Effector memory CD4-positive, alpha-beta T cell (primary cell): ENCODE results near the gene TNS3.

Experiments
- DNase-seq, 3 donors: peaks; one replicate each; pipeline ENCODE4 v3.0.0-alpha.2; 2020
- H3K27ac ChIP-seq: 2 replicates; pipeline ENCODE4 v1.7.0; 2013; ENCODE audit warnings: mild to moderate bottlenecking, low read length, moderate library complexity; ENCODE audit not compliant: insufficient read depth, poor library complexity, severe bottlenecking
- H3K27me3 ChIP-seq: replicated peaks from 2 replicates; pipeline ENCODE4 v1.7.0; 2013; ENCODE audit warnings: mild to moderate bottlenecking, low read length; ENCODE audit not compliant: insufficient read depth, control insufficient read depth, poor library complexity, severe bottlenecking
- H3K36me3 ChIP-seq: 2 replicates; pipeline ENCODE4 v1.7.0; 2013; ENCODE audit warnings: mild to moderate bottlenecking, low read length, moderate library complexity; ENCODE audit not compliant: control insufficient read depth, insufficient read depth
- H3K4me1 ChIP-seq: 2 replicates; pipeline ENCODE4 v1.7.0; 2013; ENCODE audit warnings: low read length, mild to moderate bottlenecking; ENCODE audit not compliant: control insufficient read depth, insufficient read depth, poor library complexity, severe bottlenecking
- H3K4me3 ChIP-seq: 2 replicates; pipeline ENCODE4 v1.7.0; 2013; ENCODE audit warnings: low read length, low read depth, mild to moderate bottlenecking; ENCODE audit not compliant: insufficient read depth, poor library complexity, severe bottlenecking
- H3K9me3 ChIP-seq: 2 replicates; pipeline ENCODE4 v1.7.0; 2013; ENCODE audit warnings: mild to moderate bottlenecking, low read length, moderate library complexity; ENCODE audit not compliant: control insufficient read depth

TNS3 gene

GRCh38 chr7:47332681-47333553 lies 249.0 kb downstream of the TNS3 start:
- DNase-seq, result no peak
- Histone ChIP-seq H3K27ac (no peak overlapping the region), H3K9me3 (no peaks in the 10 kb centered on the region), H3K4me1 (no peaks in the 10 kb centered on the region), H3K36me3 (no peaks in the 10 kb centered on the region), H3K27me3 (no peaks in the 10 kb centered on the region), H3K4me3 (no peak overlapping the region)

GRCh38 chr7:47332213-47332612 lies 249.7 kb downstream of the TNS3 start:
- Histone ChIP-seq H3K27me3 (no peaks in the 10 kb centered on the region), H3K4me1 (no peaks in the 10 kb centered on the region), H3K36me3 (no peaks in the 10 kb centered on the region), H3K27ac (no peak overlapping the region), H3K4me3 (no peak overlapping the region), H3K9me3 (no peaks in the 10 kb centered on the region)
- DNase-seq, result no peak

GRCh38 chr7:47331179-47331565 lies 250.7 kb downstream of the TNS3 start:
- Histone ChIP-seq H3K27me3 (no peaks in the 10 kb centered on the region), H3K4me3 (no peak overlapping the region), H3K36me3 (no peaks in the 10 kb centered on the region), H3K4me1 (no peaks in the 10 kb centered on the region), H3K9me3 (no peaks in the 10 kb centered on the region), H3K27ac (no peak overlapping the region)
- DNase-seq, result no peak

- no peaks in the 10 kb centered on the region for H3K9me3 ChIP-seq
- no peak for DNase-seq
- no peaks in the 10 kb centered on the region for H3K36me3 ChIP-seq
- H3K27ac ChIP-seq, result no peak overlapping the region
- H3K27me3 ChIP-seq, result no peaks in the 10 kb centered on the region
- H3K4me1 ChIP-seq, result no peaks in the 10 kb centered on the region
- H3K4me3 ChIP-seq, result no peak overlapping the region
These were observed 251.2 kb downstream of the TNS3 start for GRCh38 chr7:47330561-47331178.

- no peaks in the 10 kb centered on the region for H3K4me1 ChIP-seq
These were observed 251.9 kb downstream of the TNS3 start for GRCh38 chr7:47330026-47330425.

GRCh38 chr7:47329320-47329926 lies 252.5 kb downstream of the TNS3 start:
- no peaks in the 10 kb centered on the region for H3K36me3 ChIP-seq
- no peaks in the 10 kb centered on the region for H3K27me3 ChIP-seq
- no peak overlapping the region for H3K27ac ChIP-seq
- no peak overlapping the region for H3K4me3 ChIP-seq
- no peaks in the 10 kb centered on the region for H3K4me1 ChIP-seq
- no peaks in the 10 kb centered on the region for H3K9me3 ChIP-seq
- no peak for DNase-seq

More at GRCh38 chr7:47330026-47330425, 251.9 kb downstream of the TNS3 start:
- Histone ChIP-seq H3K9me3 (no peaks in the 10 kb centered on the region), H3K4me3 (no peak overlapping the region), H3K27me3 (no peaks in the 10 kb centered on the region), H3K27ac (no peak overlapping the region), H3K36me3 (no peaks in the 10 kb centered on the region)
- no peak for DNase-seq

GRCh38 chr7:47328392-47329319 lies 253.3 kb downstream of the TNS3 start:
- no peak overlapping the region for H3K4me3 ChIP-seq
- no peak overlapping the region for H3K27ac ChIP-seq
- no peaks in the 10 kb centered on the region for H3K27me3 ChIP-seq
- no peak for DNase-seq
- no peaks in the 10 kb centered on the region for H3K36me3 ChIP-seq
- H3K9me3 ChIP-seq, result no peaks in the 10 kb centered on the region
- H3K4me1 ChIP-seq, result no peaks in the 10 kb centered on the region

- H3K27me3 ChIP-seq, result no peaks in the 10 kb centered on the region
- H3K27ac ChIP-seq, result no peak overlapping the region
- H3K36me3 ChIP-seq, result no peaks in the 10 kb centered on the region
- no peaks in the 10 kb centered on the region for H3K4me1 ChIP-seq
- H3K9me3 ChIP-seq, result no peaks in the 10 kb centered on the region
- no peak overlapping the region for H3K4me3 ChIP-seq
- DNase-seq, result no peak
These were observed 254.1 kb downstream of the TNS3 start for GRCh38 chr7:47327698-47328391.

- no peaks in the 10 kb centered on the region for H3K36me3 ChIP-seq
- H3K9me3 ChIP-seq, result no peaks in the 10 kb centered on the region
- H3K27ac ChIP-seq, result no peak overlapping the region
- H3K27me3 ChIP-seq, result no peaks in the 10 kb centered on the region
- no peaks in the 10 kb centered on the region for H3K4me1 ChIP-seq
- DNase-seq, result no peak
- H3K4me3 ChIP-seq, result no peak overlapping the region
These were observed 254.6 kb downstream of the TNS3 start for GRCh38 chr7:47327346-47327697.
